Upper lobe of right lung (tissue), 1 donor: ENCODE measurements around the gene PPM1B. TPM values are rescaled to one million over a fixed set of nuclear protein-coding genes. Genes with fewer than 3 reads are reported as not detected.
"Not testable (repeated sequence)": the region's sequence is repeated elsewhere in the genome, so short reads cannot be mapped to it uniquely, and the experiment has no call there.

Experiments
- ATAC-seq: fragments of 200-7000 bp; cut with Tn5 transposase; one replicate; pipeline ENCODE4 v1.9.1; 2020; ENCODE audit warnings: mild to moderate bottlenecking, moderate library complexity
- DNase-seq: peaks from one replicate; pipeline ENCODE4 v3.0.0-alpha.2; 2020
- H3K27ac ChIP-seq: fragments of 200-600 bp; one replicate; pipeline ENCODE4 v1.8.0; 2022
- H3K27me3 ChIP-seq: fragments of 200-600 bp; one replicate; pipeline ENCODE4 v1.8.0; 2022; ENCODE audit warnings: mild to moderate bottlenecking
- H3K36me3 ChIP-seq: fragments of 200-600 bp; one replicate; pipeline ENCODE4 v1.8.0; 2022
- H3K4me1 ChIP-seq: fragments of 200-600 bp; one replicate; pipeline ENCODE4 v1.8.0; 2022
- H3K4me3 ChIP-seq: fragments of 200-600 bp; one replicate; pipeline ENCODE4 v1.8.0; 2022; ENCODE audit warnings: mild to moderate bottlenecking
- H3K9me3 ChIP-seq: fragments of 200-600 bp; one replicate; pipeline ENCODE4 v1.8.0; 2022
- CTCF ChIP-seq: fragments of 200-600 bp; IDR thresholded peaks from one replicate; pipeline ENCODE4 v1.8.0; 2022; ENCODE audit warnings: antibody characterized with exemption
- intact Hi-C: fragments of 100-400 bp; cut with DNase I; formaldehyde crosslinking; loops from one replicate; pipeline ENCODE4 v1.11.0; 2022
- total RNA-seq: library from RNA; stranded (reverse); fragmentation: NEBNext Ultra II Directional; extraction: Animal tissue kit (Norgen Biotek cat#: 25700); gene quantifications from one replicate; pipeline ENCODE4 v1.2.1, GENCODE V29; 2021
- donor health status: DM: no; HTN: yes; CAD: no; lungs with severe emphysema.

PPM1B gene
- total RNA-seq, 1 donor from 2014 or later, result 45.8 TPM

- DNase-seq, result no peak
- Histone ChIP-seq H3K9me3 (no peaks in the 10 kb centered on the region), H3K4me3 (no peak overlapping the region), H3K36me3 (no peaks in the 10 kb centered on the region), H3K27ac (no peak overlapping the region), H3K4me1 (no peaks in the 10 kb centered on the region), H3K27me3 (no peaks in the 10 kb centered on the region)
- intact Hi-C loops, result no loop called here
- ATAC-seq, result no peak
- TF ChIP-seq CTCF, result no peak
Measured at GRCh38 chr2:44126106-44126797, 42.4 kb upstream of the PPM1B start.

- no peaks in the 10 kb centered on the region for H3K36me3 ChIP-seq
- no peak overlapping the region for H3K4me3 ChIP-seq
- intact Hi-C loops, result no loop called here
- no peaks in the 10 kb centered on the region for H3K4me1 ChIP-seq
- no peak for ATAC-seq
- H3K27me3 ChIP-seq, result no peaks in the 10 kb centered on the region
- no peak for TF ChIP-seq CTCF
- H3K9me3 ChIP-seq, result no peaks in the 10 kb centered on the region
- no peak for DNase-seq
- H3K27ac ChIP-seq, result no peak overlapping the region
Measured at GRCh38 chr2:44130441-44130840, 38.2 kb upstream of the PPM1B start.

GRCh38 chr2:44131177-44131576 is 37.5 kb upstream of the PPM1B start:
- H3K4me1 ChIP-seq, result no peaks in the 10 kb centered on the region
- no peaks in the 10 kb centered on the region for H3K36me3 ChIP-seq
- TF ChIP-seq CTCF, result no peak
- H3K9me3 ChIP-seq, result no peaks in the 10 kb centered on the region
- DNase-seq (no peak), ATAC-seq (no peak)
- no peak overlapping the region for H3K4me3 ChIP-seq
- no peak overlapping the region for H3K27ac ChIP-seq
- no peaks in the 10 kb centered on the region for H3K27me3 ChIP-seq
- intact Hi-C loops, result no loop called here

GRCh38 chr2:44133602-44134001 is 35.1 kb upstream of the PPM1B start:
- DNase-seq, H3K27ac ChIP-seq, intact Hi-C loops, ATAC-seq, H3K4me3 ChIP-seq, H3K9me3 ChIP-seq, H3K36me3 ChIP-seq, H3K4me1 ChIP-seq, H3K27me3 ChIP-seq: not testable (repeated sequence)

- no peak for DNase-seq
- H3K27ac ChIP-seq, result no peak overlapping the region
- no peak for TF ChIP-seq CTCF
- H3K9me3 ChIP-seq, result no peaks in the 10 kb centered on the region
- no peaks in the 10 kb centered on the region for H3K36me3 ChIP-seq
- intact Hi-C loops, result no loop called here
- no peaks in the 10 kb centered on the region for H3K4me1 ChIP-seq
- no peak for ATAC-seq
- no peaks in the 10 kb centered on the region for H3K27me3 ChIP-seq
- no peak overlapping the region for H3K4me3 ChIP-seq
Measured at GRCh38 chr2:44134848-44135247, 33.8 kb upstream of the PPM1B start.

GRCh38 chr2:44135296-44135695 is 33.4 kb upstream of the PPM1B start:
- ATAC-seq (no peak), DNase-seq (no peak)
- H3K36me3 ChIP-seq, result no peaks in the 10 kb centered on the region
- no peak for TF ChIP-seq CTCF
- intact Hi-C loops, result no loop called here
- H3K27ac ChIP-seq, result no peak overlapping the region
- no peak overlapping the region for H3K4me3 ChIP-seq
- no peaks in the 10 kb centered on the region for H3K4me1 ChIP-seq
- no peaks in the 10 kb centered on the region for H3K9me3 ChIP-seq
- no peaks in the 10 kb centered on the region for H3K27me3 ChIP-seq
